MM.1S (cell line): ENCODE data around the gene EPDR1.

ENCODE experiments used
- CTCF ChIP-seq: fragments of 300-600 bp; sonication (generic); IDR thresholded peaks from 2 replicates; pipeline ENCODE4 v1.5.1; 2016; ENCODE audit warnings: antibody characterized with exemption, low read length, mixed read lengths
- EZH2 ChIP-seq: fragments of 300-600 bp; sonication (generic); optimal IDR thresholded peaks from 2 replicates; pipeline ENCODE3; 2017; ENCODE audit warnings: low read depth, mild to moderate bottlenecking, antibody characterized with exemption, low read length, mixed read lengths

DNA sequence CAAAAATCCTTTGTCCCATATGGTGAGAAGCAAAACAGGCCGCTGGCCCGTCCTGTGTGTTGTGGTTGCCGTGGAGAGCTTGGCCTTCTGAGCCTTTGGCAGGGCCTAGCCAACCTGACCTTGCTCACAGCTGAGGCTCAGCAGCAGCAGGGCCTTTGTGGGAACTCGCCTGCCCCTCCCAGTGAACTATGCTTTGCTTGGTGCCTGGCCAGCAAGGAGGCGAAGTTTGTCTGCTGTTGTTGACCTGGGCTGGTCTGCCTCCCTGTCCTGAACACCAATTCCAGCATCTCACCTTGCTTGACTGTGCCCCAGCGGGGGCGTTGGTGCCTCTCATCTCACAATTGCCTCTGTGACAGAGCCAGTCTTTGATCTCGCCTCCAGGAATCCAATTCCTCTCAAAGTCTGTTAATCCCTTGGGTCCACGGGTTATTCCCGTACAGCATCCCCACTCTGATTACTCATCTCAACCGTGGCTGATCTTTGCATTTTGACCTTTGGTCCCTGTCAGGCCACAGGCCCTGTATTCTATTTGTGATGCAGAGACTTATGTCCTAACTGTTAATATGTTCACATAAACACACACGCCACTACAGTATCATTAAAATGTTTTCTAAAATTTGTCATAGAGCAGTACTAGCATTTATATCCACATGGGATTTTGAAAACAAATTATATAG lies 22.6 kb downstream of the EPDR1 start:
- TF ChIP-seq EZH2 (no peak), CTCF (no peak)
